ENCODE data around the gene PXDC1. TPM values are rescaled to one million over a fixed set of nuclear protein-coding genes. Genes with fewer than 3 reads are reported as not detected.

The PXDC1 gene
- total and polyA plus RNA-seq, 4 donors, result 24.1 to 106 (median 77.6) TPM

GRCh38 chr6:3696525-3697088 is 54.9 kb downstream of the PXDC1 start:
- DNase-seq (ENCODE audit: low spot score), result no peak
- no peaks in the 10 kb centered on the region for H3K36me3 ChIP-seq (ENCODE audit: control insufficient read depth in 4 of 4, insufficient read depth in 3 of 4, low read depth in 1 of 4, low read length in 3 of 4)
- no peaks in the 10 kb centered on the region for H3K9me3 ChIP-seq (ENCODE audit: control insufficient read depth in 4 of 4, low read length in 3 of 4)
- H3K9ac ChIP-seq (ENCODE audit: low read depth in 1 of 2, low read length in 2 of 2), result no peak overlapping the region
- H3K27ac ChIP-seq (ENCODE audit: low read depth in 1 of 2, low read length in 2 of 2), result no peak overlapping the region
- 73% methylated on average over 5 of the region's 5 CpGs for WGBS
- TF ChIP-seq SP1 (IDR thresholded peaks at IDR 0.05), result no peak
- peak in 1 of 2 donors; percentile 35 for TF ChIP-seq RAD21 (IDR thresholded peaks at IDR 0.05)
- no peak for TF ChIP-seq ATF3 (IDR thresholded peaks at IDR 0.05)
- no peak for TF ChIP-seq RXRA (IDR thresholded peaks at IDR 0.05)
- no peak for TF ChIP-seq FOXA1 (IDR thresholded peaks at IDR 0.05)
- no peak for TF ChIP-seq HNF4G (IDR thresholded peaks at IDR 0.05)
- no peak for TF ChIP-seq NR2F2 (IDR thresholded peaks at IDR 0.05)
- H3K4me3 ChIP-seq (ENCODE audit: low read depth in 1 of 3, low read length in 3 of 3), result no peak overlapping the region
- no peaks in the 10 kb centered on the region for H3K27me3 ChIP-seq (ENCODE audit: control insufficient read depth in 4 of 4, insufficient read depth in 4 of 4, low read length in 3 of 4)
- H3K4me1 ChIP-seq (ENCODE audit: control insufficient read depth in 4 of 4, insufficient read depth in 4 of 4, low read length in 3 of 4), result no peaks in the 10 kb centered on the region

- no peak for DNase-seq (ENCODE audit: low spot score)
- Histone ChIP-seq H3K9ac (ENCODE audit: low read depth in 1 of 2, low read length in 2 of 2) (no peak overlapping the region), H3K27me3 (ENCODE audit: control insufficient read depth in 4 of 4, insufficient read depth in 4 of 4, low read length in 3 of 4) (no peaks in the 10 kb centered on the region), H3K9me3 (ENCODE audit: control insufficient read depth in 4 of 4, low read length in 3 of 4) (no peaks in the 10 kb centered on the region), H3K4me3 (ENCODE audit: low read depth in 1 of 3, low read length in 3 of 3) (no peak overlapping the region), H3K4me1 (ENCODE audit: control insufficient read depth in 4 of 4, insufficient read depth in 4 of 4, low read length in 3 of 4) (no peaks in the 10 kb centered on the region), H3K27ac (ENCODE audit: low read depth in 1 of 2, low read length in 2 of 2) (no peak overlapping the region), H3K36me3 (ENCODE audit: control insufficient read depth in 4 of 4, insufficient read depth in 3 of 4, low read depth in 1 of 4, low read length in 3 of 4) (no peaks in the 10 kb centered on the region)
- 79% methylated on average over 2 of the region's 2 CpGs for WGBS
- TF ChIP-seq JUND (IDR thresholded peaks at IDR 0.05), result no peak
- TF ChIP-seq HNF4A (conservative IDR thresholded peaks at IDR 0.05), result no peak
- TF ChIP-seq REST (IDR thresholded peaks at IDR 0.05), result no peak
- no peak for TF ChIP-seq RXRA (IDR thresholded peaks at IDR 0.05)
- TF ChIP-seq CTCF (IDR thresholded peaks at IDR 0.05; ENCODE audit: low read depth, low read length, missing input control), result no peak
- no peak for TF ChIP-seq EGR1 (IDR thresholded peaks at IDR 0.05; ENCODE audit: low read depth in 2 of 2)
- no peak for TF ChIP-seq SP1 (IDR thresholded peaks at IDR 0.05)
- TF ChIP-seq FOXA1 (IDR thresholded peaks at IDR 0.05), result no peak
- TF ChIP-seq MAX (IDR thresholded peaks at IDR 0.05), result no peak
- TF ChIP-seq ATF3 (IDR thresholded peaks at IDR 0.05), result no peak
- TF ChIP-seq ZBTB33 (IDR thresholded peaks at IDR 0.05), result no peak
- TF ChIP-seq HNF4G (IDR thresholded peaks at IDR 0.05), result no peak
- no peak for TF ChIP-seq NR2F2 (IDR thresholded peaks at IDR 0.05)
- no peak for TF ChIP-seq YY1 (IDR thresholded peaks at IDR 0.05)
- TF ChIP-seq TAF1 (conservative IDR thresholded peaks at IDR 0.05), result no peak
Observed at GRCh38 chr6:3695065-3695817, 56.3 kb downstream of the PXDC1 start.

All from liver (tissue), 9 donors.